ENCODE measurements around the gene SLC8A2.
A peak's percentile ranks its signal among the peaks of the same experiment; 100 is the strongest.

The SLC8A2 gene

DNA sequence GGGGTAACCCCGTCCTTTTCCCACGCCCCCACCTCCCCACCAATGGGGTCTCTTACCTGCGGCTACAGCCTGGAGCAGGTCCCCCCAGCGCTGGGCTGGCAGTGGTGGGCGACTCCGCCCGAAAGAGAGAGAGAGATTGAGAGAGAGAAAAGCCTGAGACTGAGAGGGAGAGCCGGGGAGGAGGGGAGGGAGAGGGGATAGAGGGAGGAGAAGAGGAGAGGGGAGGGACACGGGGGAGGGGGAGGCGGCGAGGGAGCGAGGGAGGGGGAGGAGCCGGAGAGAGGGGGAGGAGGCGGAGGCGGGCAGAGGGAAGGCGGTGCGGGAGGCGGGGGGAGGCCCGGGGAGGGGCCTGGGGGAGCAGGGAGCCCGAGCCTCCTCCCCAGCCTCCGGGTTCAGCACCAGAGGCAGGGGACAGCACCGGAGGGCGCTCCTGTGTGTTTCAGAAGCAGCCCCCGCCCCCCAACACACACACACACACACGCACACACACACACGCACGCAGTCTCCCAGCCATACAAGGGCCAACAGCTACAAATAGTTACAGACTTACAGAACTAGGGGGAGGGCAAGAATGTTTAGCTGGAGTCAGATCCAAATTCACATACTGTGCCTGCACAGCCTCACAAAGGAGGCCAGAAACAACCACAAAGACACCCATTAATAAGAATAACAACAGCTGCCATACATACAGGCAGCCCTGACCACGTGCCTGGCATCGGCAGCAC, at the start of gene SLC8A2:
Gene SLC8A2 (minus strand): TSS at position 161 of the 725 bp plus-strand sequence. CDS start 5,490 bp downstream, outside the sequence.
- DNase-seq (ENCODE audit: low spot score): peak; percentile 86

DNA sequence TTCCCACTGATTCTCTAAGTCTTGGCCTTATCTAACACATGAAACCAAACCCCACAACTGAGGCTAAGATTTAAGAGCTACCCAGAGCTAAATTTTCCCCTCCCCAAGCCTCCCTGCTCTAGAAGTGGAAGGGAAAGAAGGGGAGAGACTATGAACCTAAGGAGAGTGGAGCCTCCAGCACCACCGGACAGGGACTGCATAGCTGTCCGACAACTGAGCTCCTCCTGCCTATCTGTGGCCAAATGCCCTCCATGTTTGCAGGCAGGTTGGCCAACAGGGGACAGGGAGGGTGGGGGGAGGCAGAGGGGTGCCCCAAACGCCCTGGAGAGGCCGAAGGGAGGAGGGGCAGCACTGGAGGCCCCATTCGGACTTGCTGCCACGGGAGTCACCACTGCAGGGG, 49.1 kb upstream of the SLC8A2 start:
- no peak for DNase-seq (ENCODE audit: low spot score)

- DNase-seq (ENCODE audit: low spot score): no peak
These were observed 48.7 kb upstream of the SLC8A2 start for GRCh38 chr19:47520343-47520806.

DNA sequence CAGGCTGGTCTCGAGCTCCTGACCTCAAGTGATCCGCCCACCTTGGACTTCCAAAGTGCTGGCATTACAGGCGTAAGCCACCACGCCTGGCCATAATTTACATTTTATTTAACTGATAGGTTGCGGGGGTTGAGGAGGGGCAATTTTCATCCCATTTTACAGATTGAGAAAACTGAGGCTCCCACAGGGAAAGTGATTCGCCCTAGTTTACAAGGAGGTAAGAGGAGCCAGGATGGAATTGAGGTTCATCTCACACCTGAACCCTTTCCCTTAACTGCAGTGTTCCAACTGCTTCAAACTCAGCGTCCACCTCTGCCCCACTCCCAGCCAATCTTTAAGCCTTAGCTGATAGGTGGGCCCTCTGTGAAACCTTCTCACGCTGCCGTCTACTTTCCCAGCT, 47.2 kb upstream of the SLC8A2 start:
- no peak for DNase-seq (ENCODE audit: low spot score)

DNA sequence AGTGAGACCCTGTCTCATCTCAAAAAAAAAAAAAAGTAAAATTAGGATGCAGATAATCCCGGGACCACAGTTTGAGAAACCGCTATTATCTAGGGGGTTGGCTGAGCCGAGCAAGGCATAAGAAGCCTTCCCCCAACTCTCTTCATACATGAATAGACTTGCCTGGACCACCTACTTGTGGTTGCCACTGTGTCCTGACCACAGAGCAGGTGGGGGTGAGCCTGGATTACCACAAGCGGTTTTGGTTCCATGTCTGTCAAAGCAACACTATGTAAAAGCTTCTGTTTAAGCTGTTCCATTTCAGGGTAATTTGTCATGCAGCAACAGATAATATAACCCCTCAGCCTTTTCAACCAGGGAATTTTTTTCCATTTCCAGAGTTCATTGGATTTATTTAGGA, 46.4 kb upstream of the SLC8A2 start:
- DNase-seq (ENCODE audit: low spot score): no peak

DNA sequence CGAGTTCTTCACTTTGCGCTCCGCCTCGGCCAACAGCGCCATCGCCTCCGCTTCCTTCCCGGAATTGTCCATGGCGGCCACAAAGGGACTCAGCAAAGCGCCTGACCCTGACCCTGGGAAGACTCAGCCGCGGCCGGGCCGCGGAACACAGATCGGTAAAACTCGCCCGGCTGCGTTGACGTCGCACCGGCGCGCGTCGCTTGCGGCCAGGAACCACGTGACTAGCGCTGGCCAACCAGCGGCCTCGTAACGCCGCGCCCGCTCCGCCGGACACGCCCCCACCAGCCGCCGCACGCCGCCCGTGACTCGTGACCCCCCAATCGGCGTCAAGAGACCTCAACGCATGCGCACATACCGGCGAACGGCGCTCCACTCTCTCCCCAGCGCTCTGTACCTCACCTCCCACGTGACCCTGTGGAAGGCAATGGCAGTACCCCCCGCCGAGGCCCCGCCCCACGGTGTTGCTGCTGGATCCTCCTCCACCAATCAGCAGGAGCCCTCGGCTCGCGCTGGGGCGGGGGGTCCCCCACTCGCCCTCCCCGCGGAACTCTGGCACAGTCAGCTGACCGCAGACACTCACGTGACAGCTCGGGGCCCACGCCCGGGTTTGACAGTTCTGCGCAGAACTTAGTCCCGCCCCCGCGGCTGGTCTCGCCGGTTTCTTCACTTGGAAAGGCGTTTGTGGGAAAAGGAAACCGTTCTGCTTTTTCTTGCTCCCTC, 43.3 kb upstream of the SLC8A2 start, which contains the start of gene NAPA:
Gene NAPA (minus strand): TSS at position 195 of the 720 bp plus-strand sequence. CDS start 123 bp downstream, at position 72.
- peak; percentile 99 for DNase-seq (ENCODE audit: low spot score)

DNA sequence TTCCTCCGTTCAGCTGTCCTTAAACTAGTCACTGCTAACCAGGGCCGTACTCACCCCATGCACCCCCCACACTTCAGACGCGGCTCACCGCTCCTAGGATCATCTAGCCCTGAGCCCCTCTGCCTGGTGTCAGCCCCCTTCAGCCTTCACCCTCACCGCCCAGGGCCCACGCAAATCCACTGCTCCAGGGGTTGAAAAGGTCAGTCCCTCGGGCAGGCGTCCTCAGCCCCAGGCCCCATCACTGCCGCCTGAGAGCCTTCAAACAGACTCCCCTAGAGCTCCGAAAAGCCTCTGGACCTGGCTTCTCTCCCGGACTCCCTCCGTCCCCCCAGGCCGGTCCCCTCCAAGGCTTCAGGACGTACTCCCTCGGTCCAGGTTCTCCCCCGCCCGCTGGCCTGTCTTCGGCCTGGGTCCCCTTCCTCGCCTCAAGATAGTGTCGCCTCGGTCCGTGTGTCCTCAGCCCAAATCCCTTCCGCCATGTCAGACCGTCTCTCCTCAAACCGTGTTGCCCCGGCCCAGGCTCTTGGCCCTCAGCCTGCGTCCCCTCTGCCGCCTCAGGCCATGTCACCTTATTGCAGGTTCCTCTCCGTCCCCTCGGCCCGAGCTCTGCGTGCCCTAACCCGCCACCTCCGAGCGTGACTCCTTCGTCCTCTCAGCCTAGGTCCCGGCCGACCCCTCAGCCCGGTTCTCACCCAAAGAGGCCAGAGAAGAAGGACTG, 42.6 kb upstream of the SLC8A2 start:
- no peak for DNase-seq (ENCODE audit: low spot score)

GRCh38 chr19:47512948-47513319, 41.2 kb upstream of the SLC8A2 start:
- no peak for DNase-seq (ENCODE audit: low spot score)

DNA sequence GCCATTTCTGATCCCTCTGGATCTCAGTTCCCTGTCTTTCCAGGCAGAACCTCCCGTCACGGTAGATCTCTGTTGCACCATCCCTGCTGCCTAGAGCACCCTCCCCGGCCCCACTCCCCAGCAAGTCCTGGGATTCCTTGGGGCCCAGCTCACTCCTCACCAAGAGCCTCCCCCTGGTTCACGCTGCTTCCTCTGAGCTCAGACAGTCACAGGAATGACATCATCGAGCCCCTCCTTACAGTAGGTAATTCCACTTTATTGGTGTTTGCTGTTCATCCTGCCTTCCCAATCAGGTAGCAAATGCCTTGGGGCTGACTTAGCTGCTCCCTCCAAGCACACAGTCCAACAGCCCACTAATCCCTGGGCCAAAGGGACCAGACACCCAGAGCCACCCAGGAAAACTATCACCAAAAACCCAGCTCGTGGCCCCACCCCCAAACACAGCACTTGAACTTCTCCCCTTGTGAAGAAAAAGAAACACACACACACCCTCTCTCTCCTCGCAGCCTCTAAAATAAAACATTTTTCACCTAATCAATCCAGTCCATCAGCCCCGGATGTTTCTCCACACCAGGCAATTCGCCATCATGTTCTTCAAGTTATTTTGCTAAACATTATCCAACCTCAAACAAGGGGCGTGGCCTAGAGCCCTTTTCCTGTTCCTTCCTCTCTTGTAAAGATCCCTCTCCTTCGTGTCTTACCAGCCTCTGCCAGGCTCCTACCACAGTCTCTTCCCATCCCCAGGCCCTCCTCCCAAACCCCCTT, 40.7 kb upstream of the SLC8A2 start:
- DNase-seq (ENCODE audit: low spot score): no peak

DNA sequence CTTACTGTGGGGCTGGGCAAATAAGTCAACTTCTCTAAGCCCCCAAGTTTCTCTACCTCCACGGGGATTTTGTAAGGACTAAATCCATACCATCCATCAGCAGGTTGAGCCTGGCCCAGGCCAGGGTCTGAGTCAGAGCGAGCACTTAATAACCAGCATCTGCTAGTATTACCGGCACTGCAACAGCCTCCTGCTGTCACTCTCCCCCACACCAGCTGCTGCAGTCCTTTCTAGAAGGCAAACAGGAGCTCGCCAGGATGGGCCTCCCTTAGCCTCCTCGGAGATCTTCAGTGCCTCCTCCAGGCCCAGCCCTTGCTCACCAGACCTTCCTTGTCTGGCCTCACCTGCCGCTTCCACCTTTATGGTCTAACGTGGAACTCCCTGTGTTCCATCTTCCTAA, 40.0 kb upstream of the SLC8A2 start:
- no peak for DNase-seq (ENCODE audit: low spot score)

- no peak for DNase-seq (ENCODE audit: low spot score)
These were observed 39.4 kb upstream of the SLC8A2 start for GRCh38 chr19:47511128-47511517.

- no peak for DNase-seq (ENCODE audit: low spot score)
These were observed 38.9 kb upstream of the SLC8A2 start for GRCh38 chr19:47510516-47511127.

DNA sequence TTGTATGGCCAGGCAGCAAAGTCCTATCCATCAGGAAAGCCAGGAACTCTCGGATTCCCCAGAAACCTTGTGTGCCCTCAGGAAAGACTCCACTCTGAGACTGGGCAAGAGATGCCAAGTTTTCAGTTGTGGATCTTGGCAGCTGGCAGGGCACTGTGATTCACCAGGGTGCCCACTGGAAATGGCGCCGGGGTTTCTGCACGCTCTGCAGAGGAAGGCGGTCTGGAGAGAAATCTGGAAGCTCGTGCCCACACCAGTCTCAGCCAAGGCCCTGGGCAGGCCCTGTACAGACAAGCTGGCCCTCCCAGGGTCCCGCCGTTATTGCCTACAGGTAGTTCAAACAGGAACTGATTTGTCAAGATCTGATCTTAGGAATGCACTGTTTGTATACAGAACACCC, 38.3 kb upstream of the SLC8A2 start:
- DNase-seq (ENCODE audit: low spot score): no peak

- no peak for DNase-seq (ENCODE audit: low spot score)
These were observed 37.6 kb upstream of the SLC8A2 start for GRCh38 chr19:47509170-47509847.

DNA sequence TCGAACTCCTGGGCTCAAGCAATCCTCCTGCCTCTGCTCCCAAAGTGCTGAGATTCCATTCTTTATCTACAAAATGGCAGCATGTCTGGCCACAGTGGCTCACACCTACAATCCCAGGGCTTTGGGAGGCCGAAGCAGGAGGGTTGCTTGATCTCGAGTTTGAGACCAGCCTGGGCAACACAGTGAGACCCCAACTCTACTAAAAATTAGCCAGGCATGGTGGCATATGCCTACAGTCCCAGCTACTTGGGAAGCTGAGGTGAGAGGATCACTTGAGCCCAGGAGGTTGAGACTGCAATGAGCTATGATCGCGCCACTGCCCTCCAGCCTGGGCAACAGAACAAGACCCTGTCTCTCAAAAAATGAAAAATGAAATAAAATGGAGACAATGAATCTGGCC, 37.0 kb upstream of the SLC8A2 start:
- DNase-seq (ENCODE audit: low spot score): no peak

- DNase-seq (ENCODE audit: low spot score): no peak
These were observed 36.3 kb upstream of the SLC8A2 start for GRCh38 chr19:47507924-47508553.

GRCh38 chr19:47507012-47507411, 35.3 kb upstream of the SLC8A2 start:
- no peak for DNase-seq (ENCODE audit: low spot score)

DNA sequence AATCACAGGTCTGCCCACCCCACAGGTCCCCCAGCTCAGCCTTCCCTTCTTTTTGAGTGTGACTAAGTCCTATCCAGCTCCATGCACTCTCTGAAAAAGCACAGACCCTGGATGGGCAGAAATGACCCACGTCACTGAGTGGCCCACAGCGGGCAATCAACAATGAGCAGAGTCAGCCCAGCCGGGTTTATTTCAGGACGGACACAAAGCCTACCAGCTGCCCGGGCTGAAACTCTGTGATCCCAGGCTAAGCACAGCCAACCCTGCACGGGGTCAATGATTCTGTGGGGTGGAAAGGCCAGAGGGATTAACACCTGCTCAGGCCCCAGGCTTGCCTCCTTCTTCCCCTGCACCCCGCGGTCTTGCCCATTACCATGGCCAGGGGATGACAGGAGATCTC, 34.8 kb upstream of the SLC8A2 start:
- no peak for DNase-seq (ENCODE audit: low spot score)

DNA sequence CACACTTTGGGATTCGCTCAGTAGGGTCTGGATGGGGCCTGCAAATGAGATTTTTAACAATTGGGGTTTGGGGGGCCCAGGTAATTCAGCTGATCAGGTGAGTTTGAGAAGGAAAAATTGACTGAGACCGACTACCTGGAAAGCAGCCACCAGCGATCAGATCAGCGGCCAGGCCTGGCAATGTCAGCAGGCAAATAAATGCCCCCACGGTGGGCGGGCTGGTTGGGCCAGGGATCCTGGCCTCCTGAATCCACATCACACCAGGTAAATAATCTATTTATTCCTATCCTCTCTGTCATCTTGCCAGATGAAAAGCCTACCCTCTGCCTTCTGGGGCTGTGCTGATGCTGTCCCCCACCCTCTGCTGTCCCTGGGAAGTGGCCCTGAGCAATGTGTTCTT, 33.8 kb upstream of the SLC8A2 start:
- no peak for DNase-seq (ENCODE audit: low spot score)

GRCh38 chr19:47503826-47504150, 32.1 kb upstream of the SLC8A2 start:
- no peak for DNase-seq (ENCODE audit: low spot score)

Data from HuH-7 (cell line).